Fibroblast of lung (primary cell): Measurements from ENCODE around the gene ZFR2. TPM values are rescaled to one million over a fixed set of nuclear protein-coding genes. Genes with fewer than 3 reads are reported as not detected.

Source experiments
- DNase-seq, 2 donors: peaks; one replicate each; pipeline versions ENCODE4 v3.0.0 to v3.0.0-alpha.2; 2010; ENCODE audit warnings: low read depth in 2 of 2
- H2AFZ ChIP-seq: 2 replicates; pipeline ENCODE4 v1.5.1; 2012; ENCODE audit warnings: low read length, control low read depth, inconsistent platforms
- H3K27ac ChIP-seq: 2 replicates; pipeline ENCODE4 v1.5.1; 2011; ENCODE audit warnings: low read length, control low read depth; ENCODE audit not compliant: insufficient read depth
- H3K27me3 ChIP-seq: 2 replicates; pipeline ENCODE4 v1.5.1; 2011; ENCODE audit warnings: mild to moderate bottlenecking, low read length; ENCODE audit not compliant: control insufficient read depth, insufficient read depth
- H3K36me3 ChIP-seq: 2 replicates; pipeline ENCODE4 v1.5.1; 2011; ENCODE audit warnings: low read length; ENCODE audit not compliant: control insufficient read depth, insufficient read depth
- H3K4me1 ChIP-seq: 2 replicates; pipeline ENCODE4 v1.5.1; 2011; ENCODE audit warnings: low read length; ENCODE audit not compliant: control insufficient read depth, insufficient read depth; ENCODE audit errors: extremely low read depth
- H3K4me2 ChIP-seq: 2 replicates; pipeline ENCODE4 v1.5.1; 2011; ENCODE audit warnings: low read length, control low read depth; ENCODE audit not compliant: insufficient read depth; ENCODE audit errors: extremely low read depth
- H3K4me3 ChIP-seq, 4 experiments: fragments of 200-600 bp in 1 of 4; sonication (generic) in 1 of 4; replicated peaks in 1 of 4; 2 replicates each; pipeline ENCODE4 v1.5.1; 2011 to 2016; ENCODE audit warnings: low read length in 4 of 4, low read depth in 3 of 4, mild to moderate bottlenecking in 3 of 4, control low read depth in 2 of 4, inconsistent platforms in 1 of 4, mixed read lengths in 1 of 4; ENCODE audit not compliant: insufficient read depth in 1 of 4; ENCODE audit errors: control extremely low read depth in 1 of 4
- H3K79me2 ChIP-seq: 2 replicates; pipeline ENCODE4 v1.5.1; 2012; ENCODE audit warnings: mild to moderate bottlenecking, low read length, inconsistent platforms; ENCODE audit not compliant: control insufficient read depth, insufficient read depth
- H3K9ac ChIP-seq: 2 replicates; pipeline ENCODE4 v1.5.1; 2011; ENCODE audit warnings: mild to moderate bottlenecking, low read length, control low read depth; ENCODE audit not compliant: insufficient read depth
- H3K9me3 ChIP-seq: 2 replicates; pipeline ENCODE4 v1.5.1; 2012; ENCODE audit warnings: low read depth, low read length; ENCODE audit not compliant: control insufficient read depth, insufficient read depth
- H4K20me1 ChIP-seq: 2 replicates; pipeline ENCODE4 v1.5.1; 2011; ENCODE audit warnings: low read length; ENCODE audit not compliant: control insufficient read depth, insufficient read depth; ENCODE audit errors: extremely low read depth
- EZH2 ChIP-seq: IDR thresholded peaks from 2 replicates; pipeline ENCODE4 v1.5.1; 2012; ENCODE audit warnings: low read length, control low read depth, mild to moderate bottlenecking; ENCODE audit errors: missing control alignments
- polyA plus RNA-seq, 2 donors: library from polyadenylated mRNA; depleted of rRNA in 1 of 2; stranded (reverse) in 1 of 2; unstranded in 1 of 2; fragments of >200 nt; gene quantifications; 2 replicates each; pipeline ENCODE4 v1.2.1, GENCODE V29; 2011 to 2012; ENCODE audit warnings: missing spikeins in 1 of 2
- total RNA-seq: library from RNA; depleted of rRNA; stranded (reverse); fragments of >200 nt; gene quantifications from 2 replicates; pipeline ENCODE4 v1.2.1, GENCODE V29; 2014
- TF ChIP-seq, protein P1 (sequence below), 2 donors: IDR thresholded peaks in 1 of 2; conservative IDR thresholded peaks in 1 of 2; 1 replicate in 1 of 2; 2 replicates in 1 of 2; pipeline ENCODE4 v1.5.1; 2011 to 2012; ENCODE audit warnings: low read length in 2 of 2, control low read depth in 1 of 2, inconsistent platforms in 1 of 2, low read depth in 1 of 2, mild to moderate bottlenecking in 1 of 2

The ZFR2 gene
- total and polyA plus RNA-seq, 2 donors (not counting 1 experiment from before 2014, with no cell fraction given): not detected

DNA sequence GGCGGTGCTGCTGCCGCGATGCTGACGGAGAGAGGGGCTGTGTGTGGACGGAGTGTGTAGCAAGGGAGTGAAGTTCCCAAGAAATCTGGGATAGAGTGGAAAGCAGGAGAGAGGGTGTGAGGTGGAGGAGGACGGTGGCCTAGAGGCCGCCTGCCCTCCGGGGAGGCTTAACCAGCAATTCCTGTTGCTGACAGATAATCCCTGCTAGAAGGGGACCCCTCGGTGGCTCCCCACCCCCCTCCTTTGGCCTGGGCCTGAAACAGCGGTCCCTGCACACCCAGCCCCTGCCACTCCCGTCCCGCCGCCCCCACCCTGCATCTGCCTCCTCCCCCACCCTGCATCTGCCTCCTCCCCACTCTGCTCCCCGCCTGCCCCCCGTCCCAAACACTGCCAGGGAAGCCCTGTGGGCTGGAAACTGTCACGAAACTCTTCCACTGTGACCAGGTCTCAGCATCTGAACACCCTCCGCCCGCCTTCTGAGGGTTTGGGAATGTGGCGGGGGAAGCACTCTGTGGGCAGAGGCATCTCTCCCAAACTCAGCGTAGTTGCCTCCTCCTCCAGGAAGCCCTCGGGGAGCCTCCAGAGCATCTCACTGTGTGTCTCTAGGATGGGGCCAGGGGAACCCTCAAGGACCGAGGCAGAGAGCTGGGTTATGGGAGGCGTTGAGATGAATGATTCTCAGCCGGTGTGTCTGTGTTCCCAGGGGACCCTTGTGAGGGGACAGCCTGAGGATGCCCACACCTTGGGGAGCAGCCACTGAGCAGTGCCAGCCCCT is 65.5 kb downstream of the ZFR2 start:
- TF ChIP-seq, protein P1, sequence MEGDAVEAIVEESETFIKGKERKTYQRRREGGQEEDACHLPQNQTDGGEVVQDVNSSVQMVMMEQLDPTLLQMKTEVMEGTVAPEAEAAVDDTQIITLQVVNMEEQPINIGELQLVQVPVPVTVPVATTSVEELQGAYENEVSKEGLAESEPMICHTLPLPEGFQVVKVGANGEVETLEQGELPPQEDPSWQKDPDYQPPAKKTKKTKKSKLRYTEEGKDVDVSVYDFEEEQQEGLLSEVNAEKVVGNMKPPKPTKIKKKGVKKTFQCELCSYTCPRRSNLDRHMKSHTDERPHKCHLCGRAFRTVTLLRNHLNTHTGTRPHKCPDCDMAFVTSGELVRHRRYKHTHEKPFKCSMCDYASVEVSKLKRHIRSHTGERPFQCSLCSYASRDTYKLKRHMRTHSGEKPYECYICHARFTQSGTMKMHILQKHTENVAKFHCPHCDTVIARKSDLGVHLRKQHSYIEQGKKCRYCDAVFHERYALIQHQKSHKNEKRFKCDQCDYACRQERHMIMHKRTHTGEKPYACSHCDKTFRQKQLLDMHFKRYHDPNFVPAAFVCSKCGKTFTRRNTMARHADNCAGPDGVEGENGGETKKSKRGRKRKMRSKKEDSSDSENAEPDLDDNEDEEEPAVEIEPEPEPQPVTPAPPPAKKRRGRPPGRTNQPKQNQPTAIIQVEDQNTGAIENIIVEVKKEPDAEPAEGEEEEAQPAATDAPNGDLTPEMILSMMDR (conservative IDR thresholded peaks at IDR 0.05 in 1 of 2, IDR thresholded peaks at IDR 0.05 in 1 of 2; ENCODE audit: low read depth in 1 of 2, low read length in 2 of 2): no peak
- no peak for TF ChIP-seq EZH2
- Histone ChIP-seq H2AFZ (no peak overlapping the region), H3K4me2 (no peak overlapping the region), H3K79me2 (no peaks in the 10 kb centered on the region), H3K9me3 (peaks cover 3% of the 10 kb centered on the region), H3K36me3 (no peaks in the 10 kb centered on the region), H3K9ac (no peak overlapping the region), H3K27ac (no peak overlapping the region), H4K20me1 (no peaks in the 10 kb centered on the region), H3K4me3 (no peak overlapping the region), H3K27me3 (peaks cover 16% of the 10 kb centered on the region), H3K4me1 (no peaks in the 10 kb centered on the region)
- no peak for DNase-seq

DNA sequence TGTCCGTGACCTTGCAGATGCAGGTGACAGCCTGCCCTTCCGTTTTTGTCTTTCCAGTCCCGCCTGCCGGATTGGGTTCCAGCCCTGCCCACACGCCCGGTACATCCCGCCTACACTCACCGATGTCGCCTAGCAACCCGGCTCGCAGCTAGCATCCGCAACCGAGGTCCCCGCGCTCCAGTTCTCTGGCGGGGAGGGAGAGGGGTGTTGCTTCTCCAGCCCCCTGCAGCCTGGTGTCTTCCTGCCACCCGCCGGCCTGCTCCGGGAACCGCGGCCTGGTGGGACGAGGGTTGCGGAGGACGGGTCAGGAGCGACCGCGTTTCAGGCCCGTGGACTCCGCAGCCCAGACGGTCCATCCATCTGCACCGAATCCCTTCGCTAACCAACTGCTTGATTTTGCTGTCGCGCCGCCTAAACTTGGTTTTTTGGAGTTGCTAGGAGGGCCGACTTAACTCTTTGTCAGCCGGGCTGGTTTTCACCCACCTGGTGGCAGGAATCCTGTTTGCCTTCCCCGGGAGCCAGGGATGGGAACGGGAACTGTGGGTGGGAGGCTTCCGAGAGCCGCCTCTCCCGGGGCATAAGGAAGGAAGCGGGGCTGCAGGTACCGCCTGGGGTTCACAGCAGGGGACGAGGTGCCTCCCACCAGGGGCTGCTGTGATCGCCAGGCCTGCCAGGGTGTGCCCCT is 67.3 kb downstream of the ZFR2 start:
- H3K9ac ChIP-seq: no peak overlapping the region
- H2AFZ ChIP-seq: no peak overlapping the region
- no peak overlapping the region for H3K4me3 ChIP-seq
- H3K79me2 ChIP-seq: no peaks in the 10 kb centered on the region
- peak in 1 of 2 donors; percentile 26 for DNase-seq
- peak; percentile 82 for TF ChIP-seq EZH2
- TF ChIP-seq, protein P1 (conservative IDR thresholded peaks at IDR 0.05 in 1 of 2, IDR thresholded peaks at IDR 0.05 in 1 of 2; ENCODE audit: low read depth in 1 of 2, low read length in 2 of 2): peak; percentile 15 to 23
- H3K27me3 ChIP-seq: peaks cover 16% of the 10 kb centered on the region
- no peaks in the 10 kb centered on the region for H3K9me3 ChIP-seq
- H3K36me3 ChIP-seq: no peaks in the 10 kb centered on the region
- no peaks in the 10 kb centered on the region for H4K20me1 ChIP-seq
- no peaks in the 10 kb centered on the region for H3K4me1 ChIP-seq
- no peak overlapping the region for H3K27ac ChIP-seq
- no peak overlapping the region for H3K4me2 ChIP-seq

DNA sequence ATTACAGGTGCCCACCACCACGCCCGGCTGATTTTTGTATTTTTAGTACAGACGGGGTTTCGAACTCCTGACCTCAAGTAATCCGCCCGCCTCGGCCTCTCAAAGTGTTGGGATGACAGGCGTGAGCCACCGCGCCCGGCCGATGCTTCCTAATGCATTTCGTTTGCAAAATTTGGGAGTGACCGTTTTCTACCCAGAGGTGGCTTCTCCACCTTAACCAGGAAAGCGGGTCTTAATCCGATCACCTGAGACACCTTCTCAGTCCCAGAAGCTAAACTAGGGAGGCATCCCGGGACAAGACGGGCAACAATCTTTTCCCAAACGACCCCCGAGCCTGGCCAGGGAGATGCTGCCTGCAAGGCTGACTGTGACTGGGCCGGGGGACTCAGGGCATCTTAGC is 67.8 kb downstream of the ZFR2 start:
- Histone ChIP-seq H3K9ac (no peak overlapping the region), H2AFZ (no peak overlapping the region)
- DNase-seq: no peak

More for the DNA sequence above, 67.8 kb downstream of the ZFR2 start:
- no peak overlapping the region for H3K27ac ChIP-seq
- no peaks in the 10 kb centered on the region for H3K9me3 ChIP-seq
- peaks cover 16% of the 10 kb centered on the region for H3K27me3 ChIP-seq
- H3K79me2 ChIP-seq: no peaks in the 10 kb centered on the region
- no peaks in the 10 kb centered on the region for H3K4me1 ChIP-seq
- TF ChIP-seq EZH2: no peak
- TF ChIP-seq, protein P1 (conservative IDR thresholded peaks at IDR 0.05 in 1 of 2, IDR thresholded peaks at IDR 0.05 in 1 of 2; ENCODE audit: low read depth in 1 of 2, low read length in 2 of 2): no peak
- peak overlapping the region; percentile 45 for H3K4me2 ChIP-seq
- no peaks in the 10 kb centered on the region for H3K36me3 ChIP-seq
- no peaks in the 10 kb centered on the region for H4K20me1 ChIP-seq
- H3K4me3 ChIP-seq: no peak overlapping the region
